HEK293 (cell line): ENCODE data around the gene TPI1.

Experiments used
- TSHZ1 ChIP-seq: fragments of 450-650 bp; formaldehyde crosslinking; IDR thresholded peaks from 2 replicates; pipeline ENCODE4 v1.5.1; 2016; ENCODE audit warnings: missing biosample characterization, missing genetic modification characterization, borderline replicate concordance
- ZBTB48 ChIP-seq: fragments of 450-650 bp; formaldehyde crosslinking; IDR thresholded peaks from 2 replicates; pipeline ENCODE4 v1.5.1; 2016; ENCODE audit warnings: missing biosample characterization, missing genetic modification characterization
- ZNF362 ChIP-seq: fragments of 450-650 bp; formaldehyde crosslinking; IDR thresholded peaks from 2 replicates; pipeline ENCODE4 v1.5.1; 2016; ENCODE audit warnings: missing biosample characterization, missing genetic modification characterization

GRCh38 chr12:6849976-6850560 is 17.3 kb upstream of the TPI1 start:
- TF ChIP-seq ZNF362 (tag by site-specific recombination), result no peak
- no peak for TF ChIP-seq TSHZ1 (tag by site-specific recombination)
- no peak for TF ChIP-seq ZBTB48
